ENCODE data around the gene RND2.
A peak's percentile ranks its signal among the peaks of the same experiment; 100 is the strongest.
"Not testable (repeated sequence)": the region's sequence is repeated elsewhere in the genome, so short reads cannot be mapped to it uniquely, and the experiment has no call there.

RND2 gene

GRCh38 chr17:43030137-43030767 is 5.2 kb downstream of the RND2 start:
- Mint-ChIP-seq H3K4me3 (no peak overlapping the region), H3K27me3 (no peaks in the 10 kb centered on the region), H3K9me3 (no peaks in the 10 kb centered on the region), H3K4me1 (ENCODE audit: low read depth) (peaks cover 2% of the 10 kb centered on the region), H3K27ac (no peak overlapping the region), H3K36me3 (ENCODE audit: low read depth) (no peaks in the 10 kb centered on the region)
- DNase-seq, result no peak

- Mint-ChIP-seq H3K4me1 (ENCODE audit: low read depth) (no peaks in the 10 kb centered on the region), H3K27me3 (no peaks in the 10 kb centered on the region), H3K4me3 (no peak overlapping the region), H3K9me3 (no peaks in the 10 kb centered on the region), H3K36me3 (ENCODE audit: low read depth) (no peaks in the 10 kb centered on the region), H3K27ac (no peak overlapping the region)
- no peak for DNase-seq
Measured at GRCh38 chr17:43031666-43032065, 6.6 kb downstream of the RND2 start.

DNA sequence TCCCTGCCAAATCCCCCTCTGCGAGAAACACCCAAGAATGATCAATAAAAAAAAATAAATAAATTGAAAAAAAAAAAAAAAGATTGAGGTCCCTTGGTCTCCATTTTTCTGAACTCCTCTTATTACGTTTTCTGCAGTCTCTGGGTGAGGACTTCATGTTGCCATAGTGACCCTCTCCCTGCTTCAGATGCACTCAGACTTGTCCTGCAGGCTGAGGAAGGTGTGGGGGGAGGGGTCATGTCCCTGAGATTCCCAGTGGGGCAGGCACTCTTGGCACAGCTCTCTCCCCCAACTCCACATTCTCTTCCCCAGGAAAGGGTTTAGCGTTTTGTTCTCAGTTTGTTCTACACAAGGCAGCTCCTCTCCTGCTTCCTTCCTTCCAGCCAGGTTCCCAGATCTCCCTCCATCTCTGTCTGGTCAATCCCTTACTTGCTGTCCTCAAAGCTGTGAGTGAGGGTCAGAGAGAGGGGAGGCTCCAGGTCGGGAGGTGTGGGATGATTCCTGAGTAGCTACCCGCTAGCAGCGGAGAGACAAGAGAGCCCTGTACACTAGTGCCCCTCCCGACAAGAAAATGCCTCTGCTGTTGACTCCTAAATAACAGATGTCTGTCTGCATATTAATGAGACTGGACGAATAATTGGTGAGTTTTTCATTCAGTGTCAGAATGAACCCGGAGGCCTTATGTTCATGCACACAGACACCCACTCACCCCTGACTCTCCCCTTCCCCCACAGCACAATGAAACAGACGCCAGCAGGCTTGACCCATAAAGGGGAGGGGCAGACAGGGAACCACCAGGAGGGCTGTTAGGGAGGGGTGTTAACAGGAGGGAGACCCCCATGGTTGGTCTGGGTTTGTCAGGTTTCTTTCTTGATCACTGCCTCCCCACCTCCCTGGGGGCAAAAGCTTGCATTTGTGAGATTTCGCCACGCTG is 9.2 kb downstream of the RND2 start:
- H3K27ac Mint-ChIP-seq, result peak overlapping the region; percentile 8
- no peak for DNase-seq

DNA sequence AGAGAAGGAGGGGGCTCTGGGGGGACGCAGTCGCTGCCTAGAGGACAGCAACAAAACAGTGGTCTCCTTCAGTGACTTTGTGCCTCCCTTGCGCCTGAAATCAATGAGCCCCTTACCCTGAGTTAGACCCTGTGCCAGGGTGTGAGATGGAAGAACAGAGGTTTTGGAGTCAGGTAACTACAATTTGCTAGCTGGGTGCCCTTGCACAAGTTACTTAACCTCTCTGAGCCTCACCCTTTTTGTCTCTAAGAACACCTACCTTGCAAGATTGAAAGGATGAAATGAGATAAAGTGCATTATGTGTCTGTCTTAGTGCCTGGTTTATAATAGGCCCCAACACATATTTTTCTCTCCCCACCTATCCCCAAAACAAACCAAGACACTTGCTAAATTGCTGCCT is 9.9 kb downstream of the RND2 start:
- Mint-ChIP-seq H3K4me3 (no peak overlapping the region), H3K27me3 (no peaks in the 10 kb centered on the region), H3K9me3 (no peaks in the 10 kb centered on the region), H3K27ac (no peak overlapping the region), H3K36me3 (ENCODE audit: low read depth) (no peaks in the 10 kb centered on the region), H3K4me1 (ENCODE audit: low read depth) (no peaks in the 10 kb centered on the region)
- DNase-seq, result no peak

More for the DNA sequence above, 9.2 kb downstream of the RND2 start:
- no peak overlapping the region for H3K4me3 Mint-ChIP-seq
- no peaks in the 10 kb centered on the region for H3K9me3 Mint-ChIP-seq
- H3K36me3 Mint-ChIP-seq (ENCODE audit: low read depth), result no peaks in the 10 kb centered on the region
- no peaks in the 10 kb centered on the region for H3K4me1 Mint-ChIP-seq (ENCODE audit: low read depth)
- H3K27me3 Mint-ChIP-seq, result no peaks in the 10 kb centered on the region

DNA sequence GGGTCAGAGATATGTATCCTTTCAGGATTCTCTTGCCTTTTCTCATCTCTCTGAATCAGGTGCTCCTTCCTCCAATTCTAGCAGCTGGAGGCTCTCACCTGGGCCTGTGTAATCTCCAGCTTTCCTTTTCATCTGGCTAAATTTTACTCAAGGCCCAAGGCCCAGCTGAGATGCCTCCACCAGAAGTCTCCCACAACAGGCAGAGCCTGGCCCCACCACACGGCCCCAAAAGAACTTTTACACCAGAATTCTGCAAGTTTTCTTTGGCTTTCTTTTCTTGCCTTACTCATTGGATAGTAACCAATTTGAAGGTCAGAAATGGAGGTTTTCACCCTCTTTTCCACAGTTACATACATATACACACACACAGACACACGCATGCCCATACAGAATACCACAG is 14.6 kb downstream of the RND2 start:
- Mint-ChIP-seq H3K27me3 (no peaks in the 10 kb centered on the region), H3K4me3 (no peak overlapping the region), H3K9me3 (no peaks in the 10 kb centered on the region), H3K27ac (no peak overlapping the region), H3K36me3 (ENCODE audit: low read depth) (peaks cover 16% of the 10 kb centered on the region), H3K4me1 (ENCODE audit: low read depth) (no peaks in the 10 kb centered on the region)
- no peak for DNase-seq

DNA sequence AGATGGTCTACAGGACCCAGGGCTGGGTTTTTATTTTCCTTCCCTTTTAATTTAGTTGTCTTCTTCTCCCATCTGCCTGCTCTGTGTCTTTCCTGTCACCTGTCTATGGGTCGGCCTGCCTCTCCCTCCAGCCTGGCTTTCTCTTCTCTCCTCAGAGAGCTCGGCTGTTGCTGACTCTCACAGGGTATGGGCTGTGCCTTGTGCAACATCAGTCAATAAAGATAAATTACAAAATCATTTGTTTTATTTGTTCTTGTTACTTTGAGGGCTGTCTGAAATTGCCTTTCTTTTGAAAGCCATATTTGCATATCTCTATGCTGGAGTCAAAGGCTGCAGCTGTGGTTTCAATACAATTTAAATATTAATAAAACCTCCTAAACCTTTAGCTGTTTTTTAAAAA is 15.6 kb downstream of the RND2 start:
- no peak for DNase-seq
- no peak overlapping the region for H3K27ac Mint-ChIP-seq
- no peaks in the 10 kb centered on the region for H3K4me1 Mint-ChIP-seq (ENCODE audit: low read depth)
- H3K27me3 Mint-ChIP-seq, result no peaks in the 10 kb centered on the region
- H3K9me3 Mint-ChIP-seq, result no peaks in the 10 kb centered on the region
- H3K36me3 Mint-ChIP-seq (ENCODE audit: low read depth), result peaks cover 26% of the 10 kb centered on the region
- no peak overlapping the region for H3K4me3 Mint-ChIP-seq

DNA sequence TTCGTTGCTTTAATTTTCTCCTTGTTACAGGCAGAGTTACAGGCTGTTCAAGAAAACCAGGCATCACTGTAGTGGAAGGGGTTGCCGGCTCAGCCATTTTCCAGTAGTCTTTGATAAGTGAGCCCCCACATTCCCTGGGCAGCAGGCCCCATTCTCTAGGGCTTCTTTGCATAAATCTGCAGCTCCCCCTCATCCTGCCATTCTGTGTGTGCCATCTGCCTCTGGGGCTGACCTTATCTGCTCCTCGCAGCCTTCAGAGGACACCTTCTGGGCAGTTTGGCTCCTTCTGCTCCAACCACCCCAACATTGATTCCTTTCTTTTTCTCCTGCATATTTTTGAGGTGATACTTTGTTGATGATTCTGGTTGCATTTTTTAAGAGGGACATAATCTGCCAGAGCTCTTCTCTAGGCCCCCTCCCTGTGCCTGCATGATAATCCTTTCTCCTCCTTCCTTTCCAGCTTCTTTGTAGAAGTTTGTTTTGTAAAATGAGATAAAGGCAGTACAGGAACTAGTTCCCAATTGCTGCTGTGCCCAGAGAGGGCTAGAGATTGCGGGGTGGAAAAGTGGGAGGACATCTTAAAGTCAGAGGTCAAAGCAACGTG is 17.1 kb downstream of the RND2 start:
- peaks cover 35% of the 10 kb centered on the region for H3K36me3 Mint-ChIP-seq (ENCODE audit: low read depth)
- H3K27me3 Mint-ChIP-seq, result no peaks in the 10 kb centered on the region
- H3K27ac Mint-ChIP-seq, result no peak overlapping the region
- no peaks in the 10 kb centered on the region for H3K4me1 Mint-ChIP-seq (ENCODE audit: low read depth)
- no peak for DNase-seq
- H3K9me3 Mint-ChIP-seq, result no peaks in the 10 kb centered on the region
- no peak overlapping the region for H3K4me3 Mint-ChIP-seq

DNA sequence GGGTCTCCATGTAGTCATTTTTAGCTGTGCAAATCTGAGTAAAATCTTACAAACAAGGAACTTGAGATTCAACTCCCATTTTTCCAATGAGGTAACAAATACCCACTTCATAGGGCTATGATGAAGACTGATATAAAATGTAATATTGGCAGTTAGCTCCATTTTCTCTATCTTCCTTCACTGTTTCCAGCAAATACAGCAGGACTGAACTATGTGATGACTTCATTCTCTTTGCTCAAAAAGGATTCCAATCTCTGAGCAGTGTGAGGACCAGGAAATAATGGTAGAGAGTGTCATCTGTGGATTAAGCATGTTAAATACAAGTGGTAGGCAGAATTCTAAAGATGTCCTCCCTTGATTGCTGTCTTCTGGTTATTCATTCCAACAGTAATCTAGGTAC is 18.3 kb downstream of the RND2 start:
- no peak for DNase-seq
- Mint-ChIP-seq H3K9me3 (no peaks in the 10 kb centered on the region), H3K27me3 (no peaks in the 10 kb centered on the region), H3K4me1 (ENCODE audit: low read depth) (no peaks in the 10 kb centered on the region), H3K4me3 (no peak overlapping the region), H3K36me3 (ENCODE audit: low read depth) (peaks cover 46% of the 10 kb centered on the region), H3K27ac (no peak overlapping the region)

- H3K4me3 Mint-ChIP-seq, result no peak overlapping the region
- H3K9me3 Mint-ChIP-seq, result no peaks in the 10 kb centered on the region
- H3K27me3 Mint-ChIP-seq, result no peaks in the 10 kb centered on the region
- H3K27ac Mint-ChIP-seq, result no peak overlapping the region
- H3K4me1 Mint-ChIP-seq (ENCODE audit: low read depth), result no peaks in the 10 kb centered on the region
- peaks cover 53% of the 10 kb centered on the region for H3K36me3 Mint-ChIP-seq (ENCODE audit: low read depth)
- DNase-seq, result no peak
Measured at GRCh38 chr17:43044024-43044423, 19.0 kb downstream of the RND2 start.

GRCh38 chr17:43051969-43052368 is 26.9 kb downstream of the RND2 start:
- Mint-ChIP-seq H3K9me3 (no peaks in the 10 kb centered on the region), H3K4me3 (no peak overlapping the region), H3K36me3 (ENCODE audit: low read depth) (peaks cover 95% of the 10 kb centered on the region), H3K27ac (no peak overlapping the region), H3K4me1 (ENCODE audit: low read depth) (no peaks in the 10 kb centered on the region), H3K27me3 (no peaks in the 10 kb centered on the region)
- DNase-seq, result no peak

DNA sequence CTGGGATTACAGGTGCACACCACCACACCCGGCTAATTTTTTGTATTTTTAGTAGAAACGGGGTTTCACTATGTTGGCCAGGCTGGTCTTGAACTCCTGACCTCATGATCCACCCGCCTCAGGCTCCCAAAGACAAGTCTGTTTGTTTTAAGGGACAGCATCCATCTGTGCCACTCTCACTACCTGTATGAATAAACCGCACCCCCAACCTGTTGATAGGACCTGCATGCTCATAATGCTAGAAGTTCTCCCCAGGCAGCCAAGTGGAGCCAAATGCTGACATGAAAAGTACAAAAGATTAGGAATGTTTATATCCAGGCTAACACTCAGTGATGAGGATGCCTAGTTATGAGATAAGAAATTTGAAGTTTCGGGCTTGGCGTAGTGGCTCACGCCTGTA is 28.0 kb downstream of the RND2 start:
- peaks cover 87% of the 10 kb centered on the region for H3K36me3 Mint-ChIP-seq (ENCODE audit: low read depth)
- not testable (repeated sequence) for H3K4me1 Mint-ChIP-seq (ENCODE audit: low read depth); H3K27ac Mint-ChIP-seq; H3K9me3 Mint-ChIP-seq; H3K4me3 Mint-ChIP-seq; H3K27me3 Mint-ChIP-seq; DNase-seq

DNA sequence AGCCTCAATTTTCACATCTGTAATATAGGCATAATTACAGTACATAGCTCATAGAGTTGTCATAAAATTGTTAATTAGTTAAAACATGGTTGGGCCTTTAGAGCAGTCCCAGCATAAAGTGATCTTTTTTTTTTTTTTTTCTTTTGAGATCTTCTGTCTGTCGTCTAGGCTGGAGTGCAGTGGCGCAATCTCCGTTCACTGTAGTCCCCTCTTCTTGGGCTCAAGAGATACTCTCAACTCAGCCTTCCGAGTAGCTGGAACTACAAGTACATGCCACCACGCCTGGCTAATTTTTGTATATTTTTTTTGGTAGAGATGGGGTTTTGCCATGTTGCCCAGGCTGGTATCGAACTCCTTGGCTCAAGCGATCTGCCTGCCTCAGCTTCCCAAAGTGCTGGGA is 31.0 kb downstream of the RND2 start:
- no peak for DNase-seq
- Mint-ChIP-seq H3K9me3 (no peaks in the 10 kb centered on the region), H3K27me3 (no peaks in the 10 kb centered on the region), H3K4me1 (ENCODE audit: low read depth) (no peaks in the 10 kb centered on the region), H3K36me3 (ENCODE audit: low read depth) (peaks cover 85% of the 10 kb centered on the region), H3K27ac (no peak overlapping the region), H3K4me3 (no peak overlapping the region)

DNA sequence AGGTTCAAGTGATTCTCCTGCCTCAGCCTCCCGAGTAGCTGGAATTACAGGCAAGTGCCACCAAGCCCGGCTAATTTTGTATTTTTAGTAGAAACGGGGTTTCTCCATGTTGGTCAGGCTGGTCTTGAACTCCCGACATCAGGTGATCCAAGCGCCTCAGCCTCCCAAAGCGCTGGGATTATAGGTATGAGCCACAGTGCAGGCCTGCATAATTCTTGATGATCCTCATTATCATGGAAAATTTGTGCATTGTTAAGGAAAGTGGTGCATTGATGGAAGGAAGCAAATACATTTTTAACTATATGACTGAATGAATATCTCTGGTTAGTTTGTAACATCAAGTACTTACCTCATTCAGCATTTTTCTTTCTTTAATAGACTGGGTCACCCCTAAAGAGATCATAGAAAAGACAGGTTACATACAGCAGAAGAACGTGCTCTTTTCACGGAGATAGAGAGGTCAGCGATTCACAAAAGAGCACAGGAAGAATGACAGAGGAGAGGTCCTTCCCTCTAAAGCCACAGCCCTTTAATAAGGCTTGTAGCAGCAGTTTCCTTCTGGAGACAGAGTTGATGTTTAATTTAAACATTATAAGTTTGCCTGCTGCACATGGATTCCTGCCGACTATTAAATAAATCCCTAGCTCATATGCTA is 38.1 kb downstream of the RND2 start:
- Mint-ChIP-seq H3K4me3 (no peak overlapping the region), H3K27me3 (no peaks in the 10 kb centered on the region), H3K27ac (no peak overlapping the region), H3K36me3 (ENCODE audit: low read depth) (peaks cover 85% of the 10 kb centered on the region), H3K9me3 (no peaks in the 10 kb centered on the region), H3K4me1 (ENCODE audit: low read depth) (no peaks in the 10 kb centered on the region)
- DNase-seq, result no peak

DNA sequence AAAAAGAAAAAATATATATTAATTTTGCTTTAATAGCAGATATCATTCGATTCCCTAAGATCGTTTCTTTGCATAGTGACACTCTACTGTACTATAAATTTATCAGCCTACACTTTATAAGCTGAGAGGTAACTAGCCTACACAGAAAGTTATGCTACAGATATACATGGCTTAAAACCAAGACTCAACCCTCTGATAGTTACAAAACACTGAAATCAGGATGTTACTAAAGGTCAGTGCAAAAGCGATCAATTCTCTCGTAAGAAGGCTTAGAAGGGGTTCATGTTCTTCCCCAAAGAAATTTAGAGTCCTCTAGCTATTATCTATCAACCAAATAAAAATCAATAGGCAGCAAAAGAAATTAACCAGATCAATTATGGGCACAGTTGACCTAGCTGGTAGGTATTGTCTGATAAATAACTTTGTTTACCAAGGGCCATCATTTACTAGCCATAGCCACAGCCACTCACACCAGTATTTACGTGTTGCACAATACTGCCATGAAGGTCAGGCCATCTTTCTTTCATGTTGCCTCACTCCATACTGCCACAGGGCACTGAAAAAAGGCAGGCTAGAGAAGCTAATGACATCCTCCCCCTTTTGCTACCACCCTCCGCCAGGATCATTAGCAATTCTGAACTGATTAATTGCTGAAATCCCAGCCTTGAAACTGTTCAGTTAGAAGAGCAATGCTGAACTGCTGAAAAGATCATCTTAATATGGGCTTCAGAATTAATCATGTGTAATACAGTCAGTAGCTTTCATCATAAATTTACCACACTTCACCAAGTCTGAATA is 43.7 kb downstream of the RND2 start:
- no peak for DNase-seq
- H3K9me3 Mint-ChIP-seq, result no peaks in the 10 kb centered on the region
- H3K4me1 Mint-ChIP-seq (ENCODE audit: low read depth), result no peaks in the 10 kb centered on the region
- H3K27me3 Mint-ChIP-seq, result no peaks in the 10 kb centered on the region
- H3K36me3 Mint-ChIP-seq (ENCODE audit: low read depth), result peaks cover 68% of the 10 kb centered on the region
- H3K4me3 Mint-ChIP-seq, result no peak overlapping the region
- H3K27ac Mint-ChIP-seq, result no peak overlapping the region

Measured in activated T-cell treated with anti-CD3 and anti-CD28 coated beads, Interleukin-2, amount 50 U/mL, for 24 hours (primary cell).